Testis (tissue), 3 donors: ENCODE data around the gene MRTO4. TPM values are rescaled to one million over a fixed set of nuclear protein-coding genes. Genes with fewer than 3 reads are reported as not detected.
A peak's percentile ranks its signal among the peaks of the same experiment; 100 is the strongest.

ENCODE experiments used
- DNase-seq: peaks from one replicate; pipeline ENCODE4 v3.0.0-alpha.2; 2019
- H3K27ac ChIP-seq, 2 donors: fragments of 200-600 bp; sonication (generic); one replicate each; pipeline ENCODE4 v1.5.1; 2019
- H3K27me3 ChIP-seq: fragments of 200-600 bp; sonication (generic); one replicate; pipeline ENCODE4 v1.5.1; 2019
- H3K36me3 ChIP-seq: fragments of 200-600 bp; sonication (generic); one replicate; pipeline ENCODE4 v1.5.1; 2017; ENCODE audit warnings: low read depth; ENCODE audit errors: missing control alignments
- H3K4me1 ChIP-seq: fragments of 200-600 bp; sonication (generic); one replicate; pipeline ENCODE4 v1.5.1; 2019
- H3K4me3 ChIP-seq, 2 donors: fragments of 200-600 bp; sonication (generic); one replicate each; pipeline ENCODE4 v1.5.1; 2017 to 2019
- H3K9me3 ChIP-seq: fragments of 200-600 bp; sonication (generic); one replicate; pipeline ENCODE4 v1.5.1; 2017
- POLR2A ChIP-seq: fragments of 450-650 bp; IDR thresholded peaks from one replicate; pipeline ENCODE4 v1.6.1; 2017; ENCODE audit warnings: antibody characterized with exemption, mild to moderate bottlenecking, moderate library complexity
- WGBS, 2 donors: methylation state at CpG; one replicate each; pipeline ENCODE4 v1.1.5; 2018; 5-methylcytosine and 5-hydroxymethylcytosine counted together
- intact Hi-C: fragments of 100-400 bp; cut with DNase I; formaldehyde crosslinking; loops from one replicate; pipeline ENCODE4 v1.15.1; 2023; ENCODE audit warnings: low total_unique reads
- polyA plus RNA-seq: library from polyadenylated mRNA; stranded (reverse); fragments of 350-450 nt; fragmentation: Illumina TruSeq; extraction: RNeasy Lipid Tissue Mini Kit (QIAGEN cat#74804); gene quantifications from one replicate; pipeline ENCODE4 v1.2.3, GENCODE V29; 2014; ENCODE audit warnings: low read depth, low replicate concordance; ENCODE audit not compliant: insufficient read depth
- total RNA-seq, 2 donors: library from RNA; depleted of rRNA; stranded (reverse); fragments of >200 nt; gene quantifications; one replicate each; pipeline ENCODE4 v1.2.3, GENCODE V29; 2016
- TF ChIP-seq, protein P1 (sequence below), 3 experiments: fragments of 450-650 bp in 2 of 3; fragments of 200-600 bp in 1 of 3; sonication (generic) in 1 of 3; IDR thresholded peaks; one replicate each; pipeline ENCODE4 v1.5.1; 2016 to 2019; ENCODE audit warnings: antibody characterized with exemption in 3 of 3, mild to moderate bottlenecking in 2 of 3, moderate library complexity in 1 of 3

MRTO4 gene
- total and polyA plus RNA-seq, 3 donors from 2014 or later: 25.8 to 46.4 (median 36.9) TPM

DNA sequence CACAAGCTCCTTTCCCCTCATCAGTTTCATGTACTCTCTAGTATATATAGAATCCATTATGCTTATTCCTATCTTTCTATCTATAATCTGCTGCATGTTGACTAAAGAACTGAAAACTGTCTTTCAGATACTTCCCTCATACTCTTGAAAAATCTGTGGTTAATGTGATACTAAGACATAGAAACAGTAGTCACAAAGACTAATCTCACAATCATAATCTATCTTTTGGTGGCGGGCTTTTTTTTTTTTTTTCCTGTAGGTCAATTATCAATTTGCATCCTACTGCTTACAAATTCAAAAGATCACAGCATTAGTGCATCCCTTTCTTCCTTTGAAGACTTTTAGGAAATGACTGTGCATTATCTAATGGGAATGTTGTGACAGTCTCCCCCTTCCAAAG, 46.2 kb upstream of the MRTO4 start:
- Histone ChIP-seq H3K9me3 (no peaks in the 10 kb centered on the region), H3K36me3 (no peaks in the 10 kb centered on the region), H3K27ac (peak overlapping the region in 1 of 2 donors; percentile 43), H3K27me3 (no peaks in the 10 kb centered on the region), H3K4me3 (no peak overlapping the region), H3K4me1 (peaks cover 49% of the 10 kb centered on the region)
- TF ChIP-seq POLR2A: no peak
- TF ChIP-seq, protein P1, sequence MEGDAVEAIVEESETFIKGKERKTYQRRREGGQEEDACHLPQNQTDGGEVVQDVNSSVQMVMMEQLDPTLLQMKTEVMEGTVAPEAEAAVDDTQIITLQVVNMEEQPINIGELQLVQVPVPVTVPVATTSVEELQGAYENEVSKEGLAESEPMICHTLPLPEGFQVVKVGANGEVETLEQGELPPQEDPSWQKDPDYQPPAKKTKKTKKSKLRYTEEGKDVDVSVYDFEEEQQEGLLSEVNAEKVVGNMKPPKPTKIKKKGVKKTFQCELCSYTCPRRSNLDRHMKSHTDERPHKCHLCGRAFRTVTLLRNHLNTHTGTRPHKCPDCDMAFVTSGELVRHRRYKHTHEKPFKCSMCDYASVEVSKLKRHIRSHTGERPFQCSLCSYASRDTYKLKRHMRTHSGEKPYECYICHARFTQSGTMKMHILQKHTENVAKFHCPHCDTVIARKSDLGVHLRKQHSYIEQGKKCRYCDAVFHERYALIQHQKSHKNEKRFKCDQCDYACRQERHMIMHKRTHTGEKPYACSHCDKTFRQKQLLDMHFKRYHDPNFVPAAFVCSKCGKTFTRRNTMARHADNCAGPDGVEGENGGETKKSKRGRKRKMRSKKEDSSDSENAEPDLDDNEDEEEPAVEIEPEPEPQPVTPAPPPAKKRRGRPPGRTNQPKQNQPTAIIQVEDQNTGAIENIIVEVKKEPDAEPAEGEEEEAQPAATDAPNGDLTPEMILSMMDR (IDR thresholded peaks at IDR 0.05): no peak
- 66 to 71% methylated on average over 1 of the region's 1 CpG for WGBS, 2 donors
- DNase-seq: no peak
- intact Hi-C loops: no loop called here

DNA sequence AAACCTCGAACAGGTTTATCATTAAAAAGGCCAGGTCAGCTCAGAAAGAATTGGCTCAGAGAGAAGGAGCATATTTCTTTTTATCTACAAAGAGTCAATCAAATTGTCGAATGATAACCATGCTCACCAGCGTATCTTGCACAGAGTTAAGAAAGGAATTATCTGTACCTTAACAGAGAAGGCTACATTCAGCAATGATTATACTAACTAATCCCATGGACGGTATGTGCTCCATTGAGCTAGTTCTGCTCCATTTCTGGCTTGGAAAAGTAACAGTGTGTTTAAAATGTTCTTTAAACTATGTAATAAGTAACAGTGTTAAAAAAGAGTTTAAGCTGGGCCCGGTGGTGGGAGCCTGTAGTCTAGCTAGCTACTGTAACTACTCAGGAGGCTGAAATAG, 45.8 kb upstream of the MRTO4 start:
- intact Hi-C loops: no loop called here
- peaks cover 50% of the 10 kb centered on the region for H3K4me1 ChIP-seq
- 36 to 38% methylated on average over 5 of the region's 5 CpGs for WGBS, 2 donors

DNA sequence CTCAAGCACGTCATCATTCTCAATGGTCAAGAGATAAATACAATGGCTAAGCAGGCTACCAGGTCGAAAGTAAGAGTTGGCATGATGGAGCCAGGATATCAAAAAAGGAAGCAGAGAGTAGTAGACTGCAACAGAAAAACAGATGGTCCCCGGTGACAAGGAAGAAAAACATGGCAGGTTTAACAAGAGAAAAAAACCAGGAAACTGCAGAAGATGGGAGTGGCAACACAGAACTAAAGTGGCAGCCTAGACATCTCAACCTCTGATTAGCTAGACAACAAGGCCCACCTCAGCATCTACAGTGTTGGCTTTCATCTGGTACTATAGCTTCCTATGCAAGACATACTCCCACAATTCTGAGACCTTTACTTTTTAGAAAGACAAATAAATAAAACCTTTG, 44.7 kb upstream of the MRTO4 start:
- Histone ChIP-seq H3K27me3 (no peaks in the 10 kb centered on the region), H3K4me1 (peaks cover 54% of the 10 kb centered on the region), H3K4me3 (no peak overlapping the region), H3K27ac (peak overlapping the region; percentile 29 to 43), H3K36me3 (no peaks in the 10 kb centered on the region), H3K9me3 (no peaks in the 10 kb centered on the region)
- intact Hi-C loops: no loop called here
- no peak for DNase-seq
- WGBS, 2 donors: 67 to 74% methylated on average over 3 of the region's 3 CpGs
- TF ChIP-seq POLR2A: no peak
- TF ChIP-seq, protein P1 (IDR thresholded peaks at IDR 0.05): no peak

More for the DNA sequence above, 45.8 kb upstream of the MRTO4 start:
- H3K4me3 ChIP-seq: no peak overlapping the region
- H3K9me3 ChIP-seq: no peaks in the 10 kb centered on the region
- DNase-seq: peak; percentile 70
- no peaks in the 10 kb centered on the region for H3K36me3 ChIP-seq
- H3K27me3 ChIP-seq: no peaks in the 10 kb centered on the region
- peak overlapping the region in 1 of 2 donors; percentile 43 for H3K27ac ChIP-seq
- no peak for TF ChIP-seq POLR2A
- TF ChIP-seq, protein P1 (IDR thresholded peaks at IDR 0.05): no peak

DNA sequence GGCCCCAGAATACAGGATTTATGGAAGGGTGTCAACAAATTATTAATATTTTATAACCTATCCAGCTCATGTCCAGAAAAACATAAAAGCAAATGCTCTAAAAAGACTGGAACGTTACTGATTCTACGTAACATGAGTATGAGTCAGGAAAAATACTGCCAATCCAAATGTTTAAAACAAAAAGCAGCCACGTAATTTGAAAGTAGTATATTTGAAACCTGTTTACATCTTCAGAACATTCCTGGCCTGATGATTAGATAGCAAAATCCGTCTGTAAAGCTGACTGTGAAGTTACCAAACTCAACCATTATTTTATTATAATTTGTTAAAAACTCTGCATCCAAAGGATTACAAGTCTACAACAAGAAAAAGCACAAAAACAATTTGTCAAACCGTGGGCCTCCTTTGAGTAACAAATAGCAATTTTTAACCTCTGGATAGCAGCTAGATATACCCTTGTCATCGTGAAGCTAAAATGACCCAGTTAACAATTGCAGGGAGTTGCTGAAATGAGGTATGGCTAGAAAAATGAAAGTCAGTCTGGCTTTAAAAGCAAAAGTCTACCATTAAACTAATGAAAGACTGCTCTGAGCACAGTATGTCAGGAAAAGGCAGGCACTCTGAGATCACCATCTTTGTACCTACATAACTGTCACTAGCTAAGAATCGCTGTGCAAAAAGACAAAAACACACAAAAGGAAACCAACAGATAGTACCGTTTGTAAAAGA, 42.7 kb upstream of the MRTO4 start:
- intact Hi-C loops: no loop called here
- TF ChIP-seq, protein P1 (IDR thresholded peaks at IDR 0.05): no peak
- no peak for TF ChIP-seq POLR2A

More for the DNA sequence above, 42.7 kb upstream of the MRTO4 start:
- no peaks in the 10 kb centered on the region for H3K27me3 ChIP-seq
- H3K4me3 ChIP-seq: peak overlapping the region; percentile 73 to 100
- WGBS, 2 donors: 14 to 20% methylated on average over 8 of the region's 8 CpGs
- H3K36me3 ChIP-seq: no peaks in the 10 kb centered on the region
- H3K4me1 ChIP-seq: peaks cover 48% of the 10 kb centered on the region
- H3K9me3 ChIP-seq: no peaks in the 10 kb centered on the region
- peak overlapping the region; percentile 91 to 92 for H3K27ac ChIP-seq
- no peak for DNase-seq
